Colonic mucosa (tissue), 4 donors: ENCODE data around the gene MTR. TPM values are rescaled to one million over a fixed set of nuclear protein-coding genes. Genes with fewer than 3 reads are reported as not detected.

Experiments
- DNase-seq: peaks from one replicate; pipeline ENCODE4 v3.0.0-alpha.2; 2020
- H3K27ac ChIP-seq: fragments of 200-600 bp; one replicate; pipeline ENCODE4 v1.8.0; 2021
- H3K27me3 ChIP-seq: fragments of 200-600 bp; one replicate; pipeline ENCODE4 v1.8.0; 2021
- H3K36me3 ChIP-seq: fragments of 200-600 bp; one replicate; pipeline ENCODE4 v1.8.0; 2021
- H3K4me1 ChIP-seq: fragments of 200-600 bp; one replicate; pipeline ENCODE4 v1.8.0; 2021; ENCODE audit warnings: mild to moderate bottlenecking
- H3K4me3 ChIP-seq: fragments of 200-600 bp; one replicate; pipeline ENCODE4 v1.8.0; 2021
- H3K9ac ChIP-seq, 2 donors: one replicate each; pipeline ENCODE4 v1.7.0; 2013; ENCODE audit warnings: control low read depth in 2 of 2, low read depth in 2 of 2, low read length in 2 of 2
- H3K9me3 ChIP-seq: fragments of 200-600 bp; one replicate; pipeline ENCODE4 v1.8.0; 2021
- CTCF ChIP-seq: fragments of 200-600 bp; IDR thresholded peaks from one replicate; pipeline ENCODE4 v1.8.0; 2022; ENCODE audit warnings: antibody characterized with exemption, mild to moderate bottlenecking
- intact Hi-C: fragments of 100-400 bp; cut with DNase I; formaldehyde crosslinking; loops from one replicate; pipeline ENCODE4 v1.14.1; 2022
- total RNA-seq, 2 donors: library from RNA; stranded (reverse); fragmentation: NEBNext Ultra II Directional in 1 of 2; extraction: Animal tissue kit (Norgen Biotek cat#: 25700) in 1 of 2; gene quantifications; one replicate each; pipeline ENCODE4 v1.2.1, GENCODE V29; 2021
- donor health status: healthy.
- donor health status: DM: no; HTN: no; CAD: no.
- donor health status: DM: no; HTN: no; CAD: no.

The MTR gene
- total RNA-seq, 2 donors from 2014 or later, result 20.5 to 24.4 TPM

- Histone ChIP-seq H3K9ac (no peak overlapping the region), H3K27me3 (no peaks in the 10 kb centered on the region), H3K36me3 (no peaks in the 10 kb centered on the region), H3K4me3 (no peak overlapping the region), H3K27ac (no peak overlapping the region), H3K4me1 (no peaks in the 10 kb centered on the region), H3K9me3 (no peaks in the 10 kb centered on the region)
- TF ChIP-seq CTCF, result no peak
- intact Hi-C loops, result no loop called here
- no peak for DNase-seq
Observed at GRCh38 chr1:236952246-236953003, 157.3 kb downstream of the MTR start.

GRCh38 chr1:236953151-236953700, 158.1 kb downstream of the MTR start:
- no peaks in the 10 kb centered on the region for H3K9me3 ChIP-seq
- DNase-seq, result no peak
- H3K36me3 ChIP-seq, result no peaks in the 10 kb centered on the region
- no peak overlapping the region for H3K4me3 ChIP-seq
- no peak overlapping the region for H3K27ac ChIP-seq
- intact Hi-C loops, result no loop called here
- no peak overlapping the region for H3K9ac ChIP-seq
- H3K4me1 ChIP-seq, result no peaks in the 10 kb centered on the region
- no peak for TF ChIP-seq CTCF
- H3K27me3 ChIP-seq, result no peaks in the 10 kb centered on the region

Other genes with a start within 250 kb of the MTR start
- gene HEATR1, start 190.8 kb upstream of the MTR start, total RNA-seq, result 10 to 100 TPM; 15.3 to 26.6 TPM
- under 1 TPM; 0.05 to 0.72 TPM for gene ACTN2, start 108.8 kb upstream of the MTR start, total RNA-seq
- gene MT1HL1, start 209.1 kb downstream of the MTR start, total RNA-seq, result not detected
- gene RYR2, start 246.9 kb downstream of the MTR start, total RNA-seq, result under 1 TPM; 0.15 to 0.56 TPM